CD8-positive, alpha-beta memory T cell (primary cell): ENCODE results near the gene TAC3. TPM values are rescaled to one million over a fixed set of nuclear protein-coding genes. Genes with fewer than 3 reads are reported as not detected.
A peak's percentile ranks its signal among the peaks of the same experiment; 100 is the strongest.
"Not testable (repeated sequence)": the region's sequence is repeated elsewhere in the genome, so short reads cannot be mapped to it uniquely, and the experiment has no call there.

Source experiments
- CTCF ChIA-PET: fragments of 350-600 bp; sonication (Branson Sonifier 250); formaldehyde crosslinking; loops from one replicate; lab custom pipeline; 2021; ENCODE audit warnings: antibody characterized with exemption; lab: Charles Lee
- POLR2A ChIA-PET: fragments of 350-600 bp; sonication (Branson Sonifier 250); formaldehyde crosslinking; loops from one replicate; lab custom pipeline; 2021; ENCODE audit warnings: antibody characterized with exemption; lab: Charles Lee
- DNase-seq, 5 donors: peaks; one replicate each; pipeline versions ENCODE4 v3.0.0 to v3.0.0-alpha.2; 2020 to 2022; ENCODE audit warnings: mixed read lengths in 1 of 5
- H3K27ac ChIP-seq: one replicate; pipeline ENCODE4 v1.7.0; 2013; ENCODE audit warnings: low read depth, mild to moderate bottlenecking, low read length, moderate library complexity
- H3K27me3 ChIP-seq: 2 replicates; pipeline ENCODE4 v1.7.0; 2013; ENCODE audit warnings: low read length, mild to moderate bottlenecking; ENCODE audit not compliant: insufficient read depth, poor library complexity, severe bottlenecking
- H3K36me3 ChIP-seq: 2 replicates; pipeline ENCODE4 v1.7.0; 2013; ENCODE audit warnings: mild to moderate bottlenecking, low read length, moderate library complexity; ENCODE audit not compliant: insufficient read depth
- H3K4me1 ChIP-seq: 2 replicates; pipeline ENCODE4 v1.7.0; 2013; ENCODE audit warnings: mild to moderate bottlenecking, low read length, moderate library complexity; ENCODE audit not compliant: insufficient read depth
- H3K4me3 ChIP-seq: 2 replicates; pipeline ENCODE4 v1.7.0; 2013; ENCODE audit warnings: mild to moderate bottlenecking, low read length
- H3K9me3 ChIP-seq: 2 replicates; pipeline ENCODE4 v1.7.0; 2013; ENCODE audit warnings: mild to moderate bottlenecking, low read length
- H3K27ac Mint-ChIP-seq, 8 donors: one replicate each; pipeline ENCODE4 v1.8.0; 2020 to 2021; ENCODE audit warnings: mixed read lengths in 8 of 8, mild to moderate bottlenecking in 6 of 8, inconsistent platforms in 3 of 8, moderate library complexity in 3 of 8
- H3K27me3 Mint-ChIP-seq, 2 donors: one replicate each; pipeline ENCODE4 v1.8.0; 2020 to 2021; ENCODE audit warnings: mixed read lengths in 2 of 2, mild to moderate bottlenecking in 1 of 2, moderate library complexity in 1 of 2
- H3K36me3 Mint-ChIP-seq, 3 donors: one replicate each; pipeline ENCODE4 v1.8.0; 2020 to 2021; ENCODE audit warnings: mixed read lengths in 3 of 3, inconsistent platforms in 1 of 3, mild to moderate bottlenecking in 1 of 3
- H3K4me1 Mint-ChIP-seq, 3 donors: one replicate each; pipeline ENCODE4 v1.8.0; 2020 to 2021; ENCODE audit warnings: mixed read lengths in 3 of 3, inconsistent platforms in 1 of 3, mild to moderate bottlenecking in 1 of 3
- H3K4me3 Mint-ChIP-seq, 7 donors: one replicate each; pipeline ENCODE4 v1.8.0; 2020 to 2021; ENCODE audit warnings: mixed read lengths in 7 of 7, mild to moderate bottlenecking in 6 of 7, moderate library complexity in 4 of 7, inconsistent platforms in 2 of 7
- H3K9me3 Mint-ChIP-seq, 5 donors: one replicate each; pipeline ENCODE4 v1.8.0; 2020 to 2022; ENCODE audit warnings: mixed read lengths in 5 of 5, mild to moderate bottlenecking in 3 of 5, moderate library complexity in 2 of 5, inconsistent platforms in 1 of 5
- polyA plus RNA-seq: library from polyadenylated mRNA; unstranded; fragments of 300-500 nt; fragmentation: Illumina TruSeq; gene quantifications from one replicate; pipeline ENCODE4 v1.2.3, GENCODE V29; 2021
- total RNA-seq, 2 experiments: library from RNA; stranded (reverse); gene quantifications; one replicate each; pipeline ENCODE4 v1.2.3, GENCODE V29; 2021

Gene TAC3
- total and polyA plus RNA-seq, 3 experiments from 2014 or later = not detected

GRCh38 chr12:57031789-57032188 lies 15.5 kb upstream of the TAC3 start:
- Histone ChIP-seq H3K27ac (no peak overlapping the region), H3K36me3 (no peaks in the 10 kb centered on the region), H3K27me3 (no peaks in the 10 kb centered on the region), H3K4me1 (peaks cover 42% of the 10 kb centered on the region), H3K4me3 (no peak overlapping the region), H3K9me3 (no peaks in the 10 kb centered on the region)
- no peak overlapping the region for H3K4me3 Mint-ChIP-seq
- ChIA-PET POLR2A (interaction anchor here (0.8 kb wide), 1 partner anchor 81 kb away, joined by 3 read pairs; no protein-coding TSS in a partner anchor), CTCF (interaction anchor here (1.4 kb wide), 1 partner anchor 30 kb away, joined by 5 read pairs; no protein-coding TSS in a partner anchor)
- peaks cover 20 to 31% (median 25%) of the 10 kb centered on the region in 3 donors for H3K4me1 Mint-ChIP-seq
- no peaks in the 10 kb centered on the region for H3K36me3 Mint-ChIP-seq
- peaks cover 0 to 2% of the 10 kb centered on the region in 2 donors for H3K27me3 Mint-ChIP-seq
- no peaks in the 10 kb centered on the region for H3K9me3 Mint-ChIP-seq
- DNase-seq = no peak
- peak overlapping the region in 1 of 8 donors; percentile 22 for H3K27ac Mint-ChIP-seq

GRCh38 chr12:57031138-57031725 lies 14.9 kb upstream of the TAC3 start:
- H3K27ac Mint-ChIP-seq = peak overlapping the region in 2 of 8 donors; percentile 5 to 17
- peaks cover 20 to 35% (median 25%) of the 10 kb centered on the region in 3 donors for H3K4me1 Mint-ChIP-seq
- peak in 1 of 5 donors; percentile 19 for DNase-seq
- H3K27me3 Mint-ChIP-seq = peaks cover 0 to 2% of the 10 kb centered on the region in 2 donors
- no peaks in the 10 kb centered on the region for H3K36me3 Mint-ChIP-seq
- peak overlapping the region in 1 of 7 donors; percentile 24 for H3K4me3 Mint-ChIP-seq
- ChIA-PET CTCF (interaction anchor here (1.2 to 1.4 kb wide), 3 partner anchors 23 to 81 kb away, joined by 3 to 5 read pairs (median 3); no protein-coding TSS in a partner anchor), POLR2A (interaction anchor here (0.8 kb wide), 1 partner anchor 81 kb away, joined by 3 read pairs; no protein-coding TSS in a partner anchor)
- Histone ChIP-seq H3K27me3 (no peaks in the 10 kb centered on the region), H3K9me3 (no peaks in the 10 kb centered on the region), H3K4me3 (no peak overlapping the region), H3K36me3 (no peaks in the 10 kb centered on the region), H3K4me1 (peaks cover 46% of the 10 kb centered on the region), H3K27ac (no peak overlapping the region)
- no peaks in the 10 kb centered on the region for H3K9me3 Mint-ChIP-seq

GRCh38 chr12:57029457-57029856 lies 13.1 kb upstream of the TAC3 start:
- Mint-ChIP-seq H3K9me3 (no peaks in the 10 kb centered on the region), H3K36me3 (no peaks in the 10 kb centered on the region), H3K4me3 (no peak overlapping the region), H3K27me3 (peaks cover 0 to 2% of the 10 kb centered on the region in 2 donors), H3K27ac (no peak overlapping the region), H3K4me1 (peaks cover 20 to 35% (median 25%) of the 10 kb centered on the region in 3 donors)
- no peak overlapping the region for H3K27ac ChIP-seq
- H3K36me3 ChIP-seq = no peaks in the 10 kb centered on the region
- H3K9me3 ChIP-seq = no peaks in the 10 kb centered on the region
- no peak for DNase-seq
- ChIA-PET CTCF (no interaction called here), POLR2A (no interaction called here)
- H3K27me3 ChIP-seq = no peaks in the 10 kb centered on the region
- no peak overlapping the region for H3K4me3 ChIP-seq
- H3K4me1 ChIP-seq = peaks cover 46% of the 10 kb centered on the region

GRCh38 chr12:57027805-57028153 lies 11.4 kb upstream of the TAC3 start:
- no peak overlapping the region for H3K27ac ChIP-seq
- POLR2A ChIA-PET = no interaction called here
- no peaks in the 10 kb centered on the region for H3K9me3 Mint-ChIP-seq

GRCh38 chr12:57027011-57027804 lies 10.9 kb upstream of the TAC3 start:
- H3K4me1 Mint-ChIP-seq = peaks cover 20 to 35% (median 25%) of the 10 kb centered on the region in 3 donors
- Histone ChIP-seq H3K27me3 (no peaks in the 10 kb centered on the region), H3K4me3 (no peak overlapping the region), H3K4me1 (peaks cover 46% of the 10 kb centered on the region), H3K36me3 (no peaks in the 10 kb centered on the region), H3K9me3 (no peaks in the 10 kb centered on the region), H3K27ac (no peak overlapping the region)
- no peak for DNase-seq
- H3K9me3 Mint-ChIP-seq = no peaks in the 10 kb centered on the region
- ChIA-PET CTCF (interaction anchor here (1.0 to 1.4 kb wide), 3 partner anchors 8 to 88 kb away, joined by 3 to 6 read pairs (median 3); no protein-coding TSS in a partner anchor), POLR2A (no interaction called here)
- H3K4me3 Mint-ChIP-seq = no peak overlapping the region
- H3K36me3 Mint-ChIP-seq = no peaks in the 10 kb centered on the region
- no peaks in the 10 kb centered on the region for H3K27me3 Mint-ChIP-seq
- peak overlapping the region in 6 of 8 donors; percentile 2 to 75 (median 30) for H3K27ac Mint-ChIP-seq

More at GRCh38 chr12:57027805-57028153, 11.4 kb upstream of the TAC3 start:
- no peaks in the 10 kb centered on the region for H3K9me3 ChIP-seq
- no peaks in the 10 kb centered on the region for H3K36me3 Mint-ChIP-seq
- H3K36me3 ChIP-seq = no peaks in the 10 kb centered on the region
- DNase-seq = no peak
- peaks cover 46% of the 10 kb centered on the region for H3K4me1 ChIP-seq
- no peaks in the 10 kb centered on the region for H3K27me3 ChIP-seq
- CTCF ChIA-PET = interaction anchor here (1.0 to 1.4 kb wide), 3 partner anchors 9 to 87 kb away, joined by 3 to 6 read pairs (median 3); no protein-coding TSS in a partner anchor
- peak overlapping the region in 5 of 8 donors; percentile 2 to 75 (median 44) for H3K27ac Mint-ChIP-seq
- no peaks in the 10 kb centered on the region for H3K27me3 Mint-ChIP-seq
- no peak overlapping the region for H3K4me3 ChIP-seq
- no peak overlapping the region for H3K4me3 Mint-ChIP-seq
- peaks cover 20 to 35% (median 25%) of the 10 kb centered on the region in 3 donors for H3K4me1 Mint-ChIP-seq

GRCh38 chr12:57025196-57025595 lies 8.9 kb upstream of the TAC3 start:
- peaks cover 37% of the 10 kb centered on the region for H3K4me1 ChIP-seq
- H3K4me1 Mint-ChIP-seq = peaks cover 8 to 17% (median 8%) of the 10 kb centered on the region in 3 donors
- no peaks in the 10 kb centered on the region for H3K36me3 Mint-ChIP-seq
- H3K9me3 Mint-ChIP-seq = no peaks in the 10 kb centered on the region
- H3K27ac ChIP-seq = no peak overlapping the region
- no peak overlapping the region for H3K4me3 Mint-ChIP-seq
- H3K27ac Mint-ChIP-seq = no peak overlapping the region
- no peaks in the 10 kb centered on the region for H3K36me3 ChIP-seq
- DNase-seq = no peak
- no peaks in the 10 kb centered on the region for H3K27me3 ChIP-seq
- peaks cover 0 to 3% of the 10 kb centered on the region in 2 donors for H3K27me3 Mint-ChIP-seq
- ChIA-PET POLR2A (no interaction called here), CTCF (interaction anchor here (1.3 kb wide), 1 partner anchor 10 kb away, joined by 3 read pairs; no protein-coding TSS in a partner anchor)
- H3K9me3 ChIP-seq = no peaks in the 10 kb centered on the region
- H3K4me3 ChIP-seq = no peak overlapping the region

- peaks cover 35% of the 10 kb centered on the region for H3K4me1 ChIP-seq
- H3K4me1 Mint-ChIP-seq, H3K36me3 ChIP-seq, H3K27ac ChIP-seq, H3K4me3 ChIP-seq, CTCF ChIA-PET, H3K36me3 Mint-ChIP-seq, H3K27me3 Mint-ChIP-seq, DNase-seq, H3K9me3 ChIP-seq, H3K4me3 Mint-ChIP-seq, H3K27me3 ChIP-seq, POLR2A ChIA-PET, H3K9me3 Mint-ChIP-seq: not testable (repeated sequence)
- H3K27ac Mint-ChIP-seq = peak overlapping the region in 1 of 8 donors; percentile 43
These were observed 6.0 kb upstream of the TAC3 start for GRCh38 chr12:57022324-57022723.
